Activated CD4-positive, alpha-beta T cell treated with anti-CD3 and anti-CD28 coated beads for 36 hours (primary cell): Measurements from ENCODE around the gene MREG. TPM values are rescaled to one million over a fixed set of nuclear protein-coding genes. Genes with fewer than 3 reads are reported as not detected.

Source experiments
- ATAC-seq: fragments of 200-7000 bp; cut with Tn5 transposase; one replicate; pipeline ENCODE4 v1.10.0; 2021; ENCODE audit warnings: mild to moderate bottlenecking, moderate library complexity
- CTCF ChIA-PET: fragments of 350-600 bp; sonication (Branson Sonifier 250); formaldehyde crosslinking; loops from one replicate; lab custom pipeline; 2021; ENCODE audit warnings: antibody characterized with exemption; lab: Charles Lee
- POLR2A ChIA-PET: fragments of 350-600 bp; sonication (Branson Sonifier 250); formaldehyde crosslinking; loops from one replicate; lab custom pipeline; 2021; ENCODE audit warnings: antibody characterized with exemption, inconsistent platforms; lab: Charles Lee
- DNase-seq: peaks from one replicate; pipeline ENCODE4 v3.0.0-alpha.2; 2020
- H3K27ac Mint-ChIP-seq: one replicate; pipeline ENCODE4 v1.8.0; 2021; ENCODE audit warnings: mixed read lengths
- H3K27me3 Mint-ChIP-seq: one replicate; pipeline ENCODE4 v1.8.0; 2021; ENCODE audit warnings: mixed read lengths
- H3K36me3 Mint-ChIP-seq: one replicate; pipeline ENCODE4 v1.8.0; 2021; ENCODE audit warnings: low read depth, mixed read lengths
- H3K4me1 Mint-ChIP-seq: one replicate; pipeline ENCODE4 v1.8.0; 2021; ENCODE audit warnings: mixed read lengths
- H3K4me3 Mint-ChIP-seq: one replicate; pipeline ENCODE4 v1.8.0; 2021; ENCODE audit warnings: mild to moderate bottlenecking, moderate library complexity, mixed read lengths
- H3K9me3 Mint-ChIP-seq: one replicate; pipeline ENCODE4 v1.8.0; 2021; ENCODE audit warnings: low read depth, mixed read lengths
- intact Hi-C, 2 experiments: fragments of 100-400 bp; cut with DNase I in 1 of 2; cut with micrococcal nuclease in 1 of 2; formaldehyde crosslinking; loops; one replicate each; pipeline versions ENCODE4 v1.14.2 to v1.15.1; 2022 to 2024; cut with DNase I, micrococcal nuclease
- total RNA-seq, 2 experiments: library from RNA; stranded (reverse); gene quantifications; one replicate each; pipeline ENCODE4 v1.2.3, GENCODE V29; 2021

Gene MREG
- total RNA-seq, 2 experiments from 2014 or later: 9.1 to 9.8 TPM

DNA sequence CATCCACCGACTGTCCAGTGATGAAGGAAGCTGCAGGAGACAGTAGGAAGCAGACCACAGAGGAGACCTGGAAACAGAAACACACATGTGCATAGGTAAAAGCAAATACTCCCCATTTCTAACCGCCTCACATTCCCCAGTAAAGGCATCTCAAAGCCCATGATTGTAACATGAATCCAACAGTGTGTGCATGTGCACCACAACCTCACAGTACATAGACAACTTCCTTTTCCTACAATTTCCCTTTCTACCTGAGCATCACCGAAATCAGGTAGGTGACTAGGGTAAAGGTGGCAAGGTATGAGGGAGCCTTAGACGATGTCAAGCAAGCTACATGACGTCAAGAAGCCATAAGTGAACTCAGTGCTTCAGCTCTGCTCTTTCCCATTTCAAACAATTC lies 30.6 kb upstream of the MREG start:
- Mint-ChIP-seq H3K4me1 (peaks cover 10% of the 10 kb centered on the region), H3K4me3 (no peak overlapping the region), H3K27ac (no peak overlapping the region), H3K27me3 (no peaks in the 10 kb centered on the region), H3K9me3 (no peaks in the 10 kb centered on the region), H3K36me3 (peaks cover 14% of the 10 kb centered on the region)
- ChIA-PET CTCF (interaction anchor here (1.5 to 3.4 kb wide), 2 partner anchors 11 to 66 kb away, joined by 3 to 28 read pairs; no protein-coding TSS in a partner anchor), POLR2A (no interaction called here)
- ATAC-seq: no peak
- intact Hi-C loops: no loop called here
- no peak for DNase-seq

DNA sequence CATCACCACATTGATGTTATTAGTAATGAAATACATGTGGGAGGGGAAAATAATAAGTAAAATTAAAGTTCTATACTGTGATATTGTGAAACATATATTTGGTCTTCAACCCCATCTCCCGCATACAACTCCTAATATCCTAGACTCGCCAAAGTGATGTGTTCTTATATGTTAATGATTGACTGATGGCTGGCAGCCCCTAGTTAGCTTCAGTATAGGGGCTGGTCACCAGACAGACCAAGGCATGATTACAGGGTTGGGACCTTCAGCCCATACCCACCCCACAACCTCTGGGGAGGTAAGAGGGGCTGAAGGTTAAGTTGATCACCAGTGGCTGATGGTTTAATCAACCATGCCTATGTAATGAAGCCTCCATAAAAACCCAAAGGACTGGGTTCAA lies 28.1 kb upstream of the MREG start:
- Mint-ChIP-seq H3K36me3 (peaks cover 14% of the 10 kb centered on the region), H3K27me3 (no peaks in the 10 kb centered on the region), H3K4me3 (no peak overlapping the region), H3K9me3 (no peaks in the 10 kb centered on the region), H3K27ac (no peak overlapping the region), H3K4me1 (peaks cover 10% of the 10 kb centered on the region)
- no peak for DNase-seq
- CTCF ChIA-PET: interaction anchor here (0.9 to 1.3 kb wide), 3 partner anchors 14 to 69 kb away, joined by 3 to 5 read pairs (median 3); no protein-coding TSS in a partner anchor
- POLR2A ChIA-PET: no interaction called here
- intact Hi-C loops: no loop called here
- ATAC-seq: no peak

DNA sequence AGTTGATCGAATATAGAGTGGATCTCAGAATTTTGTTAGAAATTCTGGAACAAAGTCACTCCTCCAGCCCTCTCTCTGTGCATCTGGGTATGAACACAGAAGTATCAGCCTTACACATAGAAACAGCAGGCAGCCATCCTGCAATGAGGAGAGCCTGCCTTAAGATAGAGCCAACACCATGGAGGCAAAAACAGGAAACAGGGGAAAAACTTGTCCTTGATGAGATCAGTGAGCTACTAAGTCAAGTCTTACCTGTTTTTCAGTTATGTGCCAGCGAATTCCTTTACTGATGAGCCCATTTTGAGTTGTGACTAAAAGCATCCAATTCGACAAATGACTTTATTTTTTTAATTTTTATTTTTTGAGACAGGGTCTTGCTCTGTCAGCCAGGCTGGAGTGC lies 26.6 kb upstream of the MREG start:
- Mint-ChIP-seq H3K4me3 (no peak overlapping the region), H3K36me3 (peaks cover 12% of the 10 kb centered on the region), H3K27ac (no peak overlapping the region), H3K27me3 (no peaks in the 10 kb centered on the region), H3K9me3 (no peaks in the 10 kb centered on the region), H3K4me1 (peaks cover 2% of the 10 kb centered on the region)
- no peak for DNase-seq
- ChIA-PET POLR2A (no interaction called here), CTCF (interaction anchor here (1.0 kb wide), 1 partner anchor 17 kb away, joined by 3 read pairs; no protein-coding TSS in a partner anchor)
- ATAC-seq: no peak
- intact Hi-C loops: no loop called here

DNA sequence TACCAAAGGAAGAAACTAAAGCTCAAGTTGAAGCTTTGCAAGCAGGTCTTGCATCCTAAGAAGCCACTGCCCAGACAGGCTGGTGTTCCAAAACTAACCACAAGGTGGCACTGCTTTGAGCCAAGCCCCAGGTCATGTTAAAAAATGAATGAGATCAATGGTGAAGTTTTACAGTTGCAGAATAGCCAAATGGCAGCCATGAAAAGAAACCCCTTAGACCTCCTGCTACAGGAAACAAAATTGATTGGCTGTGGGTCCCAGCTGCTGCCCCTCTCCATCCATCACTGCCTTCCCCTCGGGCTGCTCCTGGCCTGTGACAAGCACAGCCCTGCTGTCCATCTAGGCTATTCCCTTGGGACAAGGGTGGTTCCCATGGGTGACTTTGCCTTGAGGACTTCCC lies 20.7 kb upstream of the MREG start:
- POLR2A ChIA-PET: interaction anchor here (0.7 kb wide), 1 partner anchor 76 kb away, joined by 3 read pairs; no protein-coding TSS in a partner anchor
- no peaks in the 10 kb centered on the region for H3K27me3 Mint-ChIP-seq
- H3K4me1 Mint-ChIP-seq: peaks cover 42% of the 10 kb centered on the region
- H3K36me3 Mint-ChIP-seq: peaks cover 4% of the 10 kb centered on the region
- H3K9me3 Mint-ChIP-seq: no peaks in the 10 kb centered on the region
- H3K4me3 Mint-ChIP-seq: no peak overlapping the region
- CTCF ChIA-PET: interaction anchor here (0.6 to 5.8 kb wide), 29 partner anchors 9 to 1243 kb away, joined by 3 to 52 read pairs (median 4); partner anchors contain the start of genes PECR, TMEM169 and XRCC5
- ATAC-seq (peak; percentile 47), DNase-seq (peak; percentile 90)
- intact Hi-C loops: loop anchor here (1.0 to 5.0 kb wide), 8 partner anchors 23 to 633 kb away; partner anchors contain the start of genes PECR (in 1 of the 2), SMARCAL1 (in 1 of the 2) and TMEM169 (in 1 of the 2)
- H3K27ac Mint-ChIP-seq: no peak overlapping the region

DNA sequence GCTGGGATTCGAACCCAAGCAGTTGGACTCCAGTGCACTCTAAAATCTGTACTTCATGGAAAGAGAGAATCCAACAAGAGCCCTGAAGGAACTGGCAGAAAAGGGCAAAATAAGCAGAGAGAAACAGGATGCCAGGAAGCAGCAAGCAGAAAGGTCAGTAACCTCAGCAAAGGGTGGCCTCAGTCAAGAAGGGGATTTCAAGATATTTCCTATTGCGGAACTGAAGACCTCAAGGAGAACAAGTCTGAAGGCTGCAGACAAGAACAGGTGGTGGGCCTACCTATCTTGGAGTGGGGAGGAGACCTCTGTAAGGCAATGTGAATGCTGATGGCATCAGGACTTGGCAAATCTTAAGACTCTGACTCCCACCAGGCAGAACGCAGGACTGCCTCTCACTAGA lies 20.1 kb upstream of the MREG start:
- DNase-seq (no peak), ATAC-seq (no peak)
- H3K4me3 Mint-ChIP-seq: no peak overlapping the region
- H3K4me1 Mint-ChIP-seq: peaks cover 42% of the 10 kb centered on the region
- peak overlapping the region; percentile 44 for H3K27ac Mint-ChIP-seq
- H3K9me3 Mint-ChIP-seq: no peaks in the 10 kb centered on the region
- H3K27me3 Mint-ChIP-seq: no peaks in the 10 kb centered on the region
- CTCF ChIA-PET: interaction anchor here (0.6 to 5.8 kb wide), 33 partner anchors 8 to 371 kb away, joined by 3 to 52 read pairs (median 4); partner anchors contain the start of genes PECR, TMEM169 and XRCC5
- peaks cover 4% of the 10 kb centered on the region for H3K36me3 Mint-ChIP-seq
- POLR2A ChIA-PET: interaction anchor here (0.7 to 0.8 kb wide), 2 partner anchors 76 to 77 kb away, joined by 3 to 4 read pairs; no protein-coding TSS in a partner anchor
- intact Hi-C loops: loop anchor here (2.0 to 5.0 kb wide), 6 partner anchors 17 to 379 kb away; partner anchors contain the start of genes PECR (in 1 of the 2), SMARCAL1 (in 1 of the 2) and TMEM169 (in 1 of the 2)

DNA sequence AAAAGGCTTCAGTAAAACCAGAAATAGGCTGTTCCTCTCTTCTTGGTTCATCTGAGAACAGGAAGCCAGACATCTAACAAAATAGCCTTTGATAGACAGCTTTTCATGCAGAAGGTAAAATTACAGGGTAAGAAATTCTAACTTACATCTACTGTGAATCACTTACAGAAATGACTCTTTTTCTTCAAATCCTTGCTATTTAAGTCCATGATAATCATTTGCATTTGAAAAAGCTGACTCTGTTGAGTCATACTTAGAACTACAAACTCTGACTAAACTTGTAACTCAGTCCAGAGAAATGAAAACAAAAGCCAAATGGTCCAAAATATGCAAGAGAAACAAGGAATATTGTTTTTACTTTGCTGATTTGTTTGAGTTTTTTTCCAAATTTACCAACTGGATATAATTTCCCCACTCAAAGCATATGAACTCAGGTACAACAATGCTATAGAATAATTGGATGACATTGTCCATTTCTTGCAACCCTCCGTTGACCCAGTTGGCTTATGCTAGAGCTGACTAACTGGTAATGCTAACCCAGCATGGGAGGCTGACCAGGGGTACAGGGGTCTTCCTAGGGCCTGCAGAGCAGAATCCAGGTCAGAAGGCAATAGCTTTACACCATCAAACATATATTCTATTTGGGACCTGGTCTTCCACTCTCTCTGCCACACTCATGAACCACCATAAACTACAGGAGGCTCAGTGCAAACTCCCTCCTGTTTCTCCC lies 18.8 kb upstream of the MREG start:
- ChIA-PET CTCF (interaction anchor here (0.7 to 5.8 kb wide), 18 partner anchors 9 to 466 kb away, joined by 3 to 52 read pairs (median 4); partner anchors contain the start of genes PECR, TMEM169 and XRCC5), POLR2A (interaction anchor here (0.6 to 0.9 kb wide), 3 partner anchors 23 to 78 kb away, joined by 3 to 4 read pairs (median 3); no protein-coding TSS in a partner anchor)
- Mint-ChIP-seq H3K9me3 (no peaks in the 10 kb centered on the region), H3K27me3 (no peaks in the 10 kb centered on the region), H3K4me3 (peak overlapping the region; percentile 32), H3K36me3 (peaks cover 2% of the 10 kb centered on the region), H3K27ac (peak overlapping the region; percentile 95), H3K4me1 (peaks cover 42% of the 10 kb centered on the region)
- DNase-seq (no peak), ATAC-seq (peak; percentile 87)
- intact Hi-C loops: loop anchor here (1.0 to 5.0 kb wide), 9 partner anchors 15 to 380 kb away; partner anchors contain the start of genes PECR (in 1 of the 2), SMARCAL1 (in 1 of the 2), TMEM169 (in 1 of the 2) and XRCC5 (in 1 of the 2)

DNA sequence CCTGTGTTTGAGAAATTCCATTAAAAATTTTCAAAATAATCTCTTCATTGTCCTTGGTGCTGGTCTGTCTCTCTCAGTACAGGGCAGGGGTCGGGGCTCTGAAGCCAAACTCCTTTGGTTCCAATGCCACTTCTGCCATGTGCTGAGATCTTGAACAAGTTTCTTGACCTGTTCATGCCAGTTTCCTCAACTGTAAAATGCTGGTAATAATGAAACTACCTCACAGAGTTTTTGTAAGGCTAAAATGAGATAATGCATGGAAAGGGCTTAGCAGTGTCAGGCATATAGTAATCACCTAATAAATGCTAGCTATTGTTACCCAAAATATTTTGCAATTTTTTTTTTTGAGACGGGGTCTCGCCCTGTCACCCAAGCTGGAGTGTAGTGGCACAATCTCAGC lies 16.9 kb upstream of the MREG start:
- CTCF ChIA-PET: interaction anchor here (5.8 kb wide), 1 partner anchor 13 kb away, joined by 52 read pairs; no protein-coding TSS in a partner anchor
- POLR2A ChIA-PET: no interaction called here
- H3K27me3 Mint-ChIP-seq: no peaks in the 10 kb centered on the region
- H3K27ac Mint-ChIP-seq: no peak overlapping the region
- no peak overlapping the region for H3K4me3 Mint-ChIP-seq
- no peak for ATAC-seq
- peaks cover 2% of the 10 kb centered on the region for H3K36me3 Mint-ChIP-seq
- H3K4me1 Mint-ChIP-seq: peaks cover 42% of the 10 kb centered on the region
- DNase-seq: no peak
- intact Hi-C loops: loop anchor here (5.0 kb wide), 5 partner anchors 52 to 382 kb away; partner anchors contain the start of genes PECR (in 1 of the 2), SMARCAL1 (in 1 of the 2) and TMEM169 (in 1 of the 2)
- H3K9me3 Mint-ChIP-seq: no peaks in the 10 kb centered on the region

DNA sequence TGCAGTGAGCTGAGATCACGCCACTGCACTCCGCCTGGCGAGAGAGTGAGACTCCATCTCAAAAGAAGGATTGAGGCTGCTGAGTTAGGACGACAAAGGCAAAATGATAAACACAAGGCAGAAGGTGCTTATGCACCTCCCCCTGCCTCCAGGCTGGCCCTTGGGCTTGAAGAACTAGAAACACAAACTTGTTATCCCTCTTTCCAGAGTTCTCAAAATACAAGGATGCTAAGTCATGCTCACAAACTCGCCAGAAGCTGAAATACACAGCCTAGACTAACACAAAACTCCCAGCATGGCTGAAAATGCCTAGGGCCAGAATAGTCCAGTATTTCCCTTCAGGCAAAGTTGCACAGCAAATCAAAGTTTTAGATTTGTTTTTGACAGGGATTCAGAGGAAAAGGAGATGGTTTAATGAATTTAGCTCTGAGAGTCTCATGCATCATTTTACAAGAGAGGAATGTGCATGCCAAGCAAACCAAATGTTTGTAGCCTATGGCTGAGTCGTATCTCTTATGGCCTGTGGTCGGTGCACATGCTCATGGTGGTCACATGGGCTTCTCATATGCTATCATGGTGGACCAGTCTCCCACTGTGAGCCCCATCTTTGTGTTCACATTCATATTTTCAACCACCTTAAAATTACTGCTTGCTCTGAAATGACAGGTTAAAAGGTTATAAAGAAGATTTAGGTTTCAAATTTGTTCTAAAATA lies 16.2 kb upstream of the MREG start:
- CTCF ChIA-PET: interaction anchor here (0.5 kb wide), 1 partner anchor 388 kb away, joined by 3 read pairs; no protein-coding TSS in a partner anchor
- ATAC-seq: peak; percentile 34
- Mint-ChIP-seq H3K27ac (peak overlapping the region; percentile 39), H3K36me3 (peaks cover 2% of the 10 kb centered on the region), H3K4me3 (no peak overlapping the region), H3K9me3 (no peaks in the 10 kb centered on the region), H3K27me3 (no peaks in the 10 kb centered on the region), H3K4me1 (peaks cover 42% of the 10 kb centered on the region)
- DNase-seq: peak; percentile 46
- POLR2A ChIA-PET: no interaction called here
- intact Hi-C loops: loop anchor here (5.0 kb wide), 5 partner anchors 53 to 383 kb away; partner anchors contain the start of genes PECR (in 1 of the 2), SMARCAL1 (in 1 of the 2) and TMEM169 (in 1 of the 2)

DNA sequence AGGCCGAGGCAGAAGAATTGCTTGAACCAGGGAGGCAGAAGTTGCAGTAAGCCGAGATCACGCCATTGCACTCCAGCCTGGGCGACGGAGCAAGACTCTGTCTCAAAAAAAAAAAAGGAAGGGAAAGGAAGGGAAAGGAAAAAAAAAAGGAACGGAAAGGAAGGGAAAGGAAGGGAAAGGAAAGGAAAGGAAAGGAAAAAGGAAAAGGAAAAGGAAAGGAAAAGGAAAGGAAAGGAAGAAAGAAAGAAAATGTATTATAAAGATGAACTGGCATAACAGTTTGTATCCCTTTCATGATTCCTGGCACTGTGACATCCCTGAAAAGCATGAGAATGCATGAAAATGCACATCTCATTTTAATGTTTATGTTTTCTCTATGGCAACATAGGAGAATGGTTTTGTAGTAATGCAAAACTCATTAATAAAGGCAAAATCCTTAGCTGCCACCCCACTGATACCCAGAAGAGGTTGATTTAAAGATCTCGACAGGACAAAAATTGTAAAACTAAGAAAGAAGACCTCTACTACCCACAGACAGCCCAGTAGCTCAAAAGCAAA lies 11.5 kb upstream of the MREG start:
- DNase-seq (no peak), ATAC-seq (no peak)
- intact Hi-C loops: no loop called here
- no peak overlapping the region for H3K27ac Mint-ChIP-seq
- peaks cover 2% of the 10 kb centered on the region for H3K36me3 Mint-ChIP-seq
- POLR2A ChIA-PET: no interaction called here
- H3K27me3 Mint-ChIP-seq: no peaks in the 10 kb centered on the region
- no peak overlapping the region for H3K4me3 Mint-ChIP-seq
- H3K9me3 Mint-ChIP-seq: no peaks in the 10 kb centered on the region
- H3K4me1 Mint-ChIP-seq: peaks cover 1% of the 10 kb centered on the region
- CTCF ChIA-PET: interaction anchor here (1.0 to 8.2 kb wide), 4 partner anchors 9 to 85 kb away, joined by 4 to 102 read pairs (median 6); no protein-coding TSS in a partner anchor

DNA sequence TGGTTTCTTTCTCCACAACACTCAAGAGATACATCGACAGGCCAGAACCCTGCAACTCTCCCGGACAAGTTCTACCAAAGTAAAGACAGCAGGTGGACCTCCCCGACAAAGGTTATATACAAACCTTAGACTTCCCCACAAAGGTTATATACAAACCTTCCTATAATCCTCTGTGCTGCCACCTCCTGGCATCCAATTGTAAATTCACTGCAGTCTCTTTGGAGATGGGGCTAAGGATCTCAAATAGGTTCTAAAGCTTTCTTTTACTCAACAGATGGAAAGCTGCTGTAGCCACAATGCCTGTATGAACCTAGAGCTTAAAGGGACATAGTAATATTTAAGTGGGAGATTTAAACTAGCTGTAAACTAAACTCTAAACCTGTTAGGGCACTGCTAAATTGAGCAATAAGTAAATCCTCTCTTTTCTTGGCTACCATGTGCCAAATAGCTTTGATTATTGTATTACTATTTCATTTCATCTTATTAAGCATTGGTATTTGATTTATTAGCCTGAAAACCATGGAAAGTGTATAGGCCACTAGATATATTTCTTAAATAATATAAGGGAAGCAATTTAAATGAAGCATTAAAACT lies 9.8 kb upstream of the MREG start:
- DNase-seq (peak; percentile 72), ATAC-seq (peak; percentile 88)
- Mint-ChIP-seq H3K36me3 (peaks cover 6% of the 10 kb centered on the region), H3K27me3 (no peaks in the 10 kb centered on the region), H3K27ac (no peak overlapping the region), H3K4me3 (no peak overlapping the region), H3K4me1 (peaks cover 5% of the 10 kb centered on the region), H3K9me3 (peaks cover 3% of the 10 kb centered on the region)
- POLR2A ChIA-PET: no interaction called here
- intact Hi-C loops: loop anchor here (1.0 kb wide), 1 partner anchor 73 kb away; no protein-coding TSS in a partner anchor
- CTCF ChIA-PET: interaction anchor here (0.6 to 8.2 kb wide), 24 partner anchors 8 to 229 kb away, joined by 3 to 102 read pairs (median 4); no protein-coding TSS in a partner anchor
